CD4-positive, alpha-beta T cell (primary cell): ENCODE data around the gene MGAT5. TPM values are rescaled to one million over a fixed set of nuclear protein-coding genes. Genes with fewer than 3 reads are reported as not detected.

ENCODE experiments used
- ATAC-seq: fragments of 200-7000 bp; cut with Tn5 transposase; one replicate; pipeline ENCODE4 v1.10.0; 2022; ENCODE audit warnings: mild to moderate bottlenecking; ENCODE audit not compliant: poor library complexity
- CTCF ChIA-PET: fragments of 350-600 bp; sonication (Branson Sonifier 250); formaldehyde crosslinking; loops from one replicate; lab custom pipeline; 2021; ENCODE audit warnings: antibody characterized with exemption, inconsistent platforms; lab: Charles Lee
- POLR2A ChIA-PET: fragments of 350-600 bp; sonication (Branson Sonifier 250); formaldehyde crosslinking; loops from one replicate; lab custom pipeline; 2021; ENCODE audit warnings: antibody characterized with exemption, inconsistent platforms; lab: Charles Lee
- DNase-seq, 14 experiments: peaks; one replicate each; pipeline ENCODE4 v3.0.0-alpha.2; 2013 to 2020; ENCODE audit warnings: mixed read lengths in 2 of 14
- H3K27ac ChIP-seq, 2 donors: one replicate each; pipeline versions ENCODE4 v1.5.1 to v1.7.0; 2013; ENCODE audit warnings: low read length in 2 of 2, low read depth in 1 of 2, mild to moderate bottlenecking in 1 of 2
- H3K27me3 ChIP-seq, 2 experiments: 1 replicate in 1 of 2; 2 replicates in 1 of 2; pipeline versions ENCODE4 v1.6.1 to v1.7.0; 2013; ENCODE audit warnings: low read length in 2 of 2, control low read depth in 1 of 2, mild to moderate bottlenecking in 1 of 2, moderate library complexity in 1 of 2; ENCODE audit not compliant: insufficient read depth in 2 of 2, control insufficient read depth in 1 of 2
- H3K36me3 ChIP-seq: one replicate; pipeline ENCODE4 v1.6.1; 2013; ENCODE audit warnings: low read length, control low read depth; ENCODE audit not compliant: insufficient read depth
- H3K4me1 ChIP-seq: one replicate; pipeline ENCODE4 v1.6.1; 2013; ENCODE audit warnings: low read length, control low read depth; ENCODE audit not compliant: insufficient read depth
- H3K4me3 ChIP-seq: one replicate; pipeline ENCODE4 v1.5.1; 2013; ENCODE audit warnings: mild to moderate bottlenecking, low read length, moderate library complexity
- H3K9me3 ChIP-seq, 2 experiments: 1 replicate in 1 of 2; 2 replicates in 1 of 2; pipeline versions ENCODE4 v1.6.1 to v1.7.0; 2013; ENCODE audit warnings: low read length in 2 of 2, mild to moderate bottlenecking in 2 of 2, control low read depth in 1 of 2, moderate library complexity in 1 of 2; ENCODE audit not compliant: control insufficient read depth in 1 of 2, insufficient read depth in 1 of 2
- H3K27ac Mint-ChIP-seq: one replicate; pipeline ENCODE4 v1.8.0; 2020; ENCODE audit warnings: mixed read lengths
- H3K27me3 Mint-ChIP-seq: one replicate; pipeline ENCODE4 v1.8.0; 2021; ENCODE audit warnings: mixed read lengths
- H3K36me3 Mint-ChIP-seq: one replicate; pipeline ENCODE4 v1.8.0; 2021; ENCODE audit warnings: low read depth, mixed read lengths
- H3K4me1 Mint-ChIP-seq: one replicate; pipeline ENCODE4 v1.8.0; 2021; ENCODE audit warnings: low read depth, mixed read lengths
- H3K4me3 Mint-ChIP-seq: one replicate; pipeline ENCODE4 v1.8.0; 2020; ENCODE audit warnings: mild to moderate bottlenecking, mixed read lengths
- H3K9me3 Mint-ChIP-seq: one replicate; pipeline ENCODE4 v1.8.0; 2020; ENCODE audit warnings: mixed read lengths
- CTCF ChIP-seq: fragments of 200-600 bp; IDR thresholded peaks from one replicate; pipeline ENCODE4 v1.8.0; 2022; ENCODE audit warnings: antibody characterized with exemption, mild to moderate bottlenecking
- intact Hi-C, 2 experiments: fragments of 100-400 bp; cut with DNase I in 1 of 2; cut with micrococcal nuclease in 1 of 2; formaldehyde crosslinking; loops; one replicate each; pipeline versions ENCODE4 v1.15.1 to v1.9.0; 2023 to 2025; cut with DNase I, micrococcal nuclease
- total RNA-seq, 174 experiments: library from RNA in 2 of 174; stranded (reverse) in 2 of 174; gene quantifications; one replicate each; pipeline ENCODE4 v1.2.3 and lab custom pipeline; 2021 to 2026

Gene MGAT5
- total RNA-seq, 2 experiments from 2014 or later = 77.5 to 77.8 TPM

DNA sequence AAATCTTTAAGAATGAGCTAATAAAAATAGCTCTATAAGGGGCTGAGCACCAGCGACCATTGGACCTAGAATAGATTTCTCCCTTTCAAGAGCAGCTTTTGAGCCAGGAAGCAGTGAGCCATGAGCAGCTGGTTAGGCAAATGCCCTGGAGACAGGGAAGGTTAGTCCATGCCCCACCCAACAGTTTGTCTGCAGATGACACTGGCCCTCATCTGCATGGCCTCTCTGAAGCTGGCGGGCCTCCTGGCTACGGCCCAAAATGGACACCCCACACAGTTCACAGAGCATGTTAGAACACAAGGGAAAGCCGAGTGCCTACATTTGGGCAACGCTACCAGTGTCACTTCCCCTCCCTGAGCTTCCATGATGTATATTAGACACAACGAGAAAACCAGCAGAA, 201.1 kb downstream of the MGAT5 start:
- H3K27me3 ChIP-seq = no peaks in the 10 kb centered on the region
- no peaks in the 10 kb centered on the region for H3K9me3 ChIP-seq
- H3K4me3 ChIP-seq = no peak overlapping the region
- no peak for TF ChIP-seq CTCF
- CTCF ChIA-PET = no interaction called here
- intact Hi-C loops = loop anchor here (5.0 to 10.0 kb wide), 2 partner anchors 240 to 442 kb away; no protein-coding TSS in a partner anchor
- H3K27ac ChIP-seq = no peak overlapping the region
- ATAC-seq (no peak), DNase-seq (no peak)
- H3K4me3 Mint-ChIP-seq = no peak overlapping the region
- POLR2A ChIA-PET = interaction anchor here (0.7 kb wide), 1 partner anchor 48 kb away, joined by 3 read pairs; no protein-coding TSS in a partner anchor
- no peak overlapping the region for H3K27ac Mint-ChIP-seq
- peaks cover 24% of the 10 kb centered on the region for H3K36me3 ChIP-seq
- no peaks in the 10 kb centered on the region for H3K4me1 Mint-ChIP-seq
- no peaks in the 10 kb centered on the region for H3K27me3 Mint-ChIP-seq
- H3K36me3 Mint-ChIP-seq = peaks cover 18% of the 10 kb centered on the region
- no peaks in the 10 kb centered on the region for H3K9me3 Mint-ChIP-seq
- no peaks in the 10 kb centered on the region for H3K4me1 ChIP-seq

- intact Hi-C loops = loop anchor here in 1 of 2 experiments (10.0 kb wide), 1 partner anchor 239 kb away; no protein-coding TSS in a partner anchor
- H3K4me1 Mint-ChIP-seq = no peaks in the 10 kb centered on the region
- no peaks in the 10 kb centered on the region for H3K9me3 ChIP-seq
- peaks cover 24% of the 10 kb centered on the region for H3K36me3 ChIP-seq
- H3K4me3 ChIP-seq = no peak overlapping the region
- no peaks in the 10 kb centered on the region for H3K27me3 ChIP-seq
- no peak for DNase-seq
- no peak overlapping the region for H3K27ac ChIP-seq
- ChIA-PET POLR2A (no interaction called here), CTCF (no interaction called here)
- no peak overlapping the region for H3K27ac Mint-ChIP-seq
- H3K4me1 ChIP-seq = no peaks in the 10 kb centered on the region
- no peak overlapping the region for H3K4me3 Mint-ChIP-seq
- H3K36me3 Mint-ChIP-seq = peaks cover 13% of the 10 kb centered on the region
- ATAC-seq = no peak
- H3K9me3 Mint-ChIP-seq = no peaks in the 10 kb centered on the region
- no peak for TF ChIP-seq CTCF
- no peaks in the 10 kb centered on the region for H3K27me3 Mint-ChIP-seq
Measured at GRCh38 chr2:134455426-134455825, 201.6 kb downstream of the MGAT5 start.

DNA sequence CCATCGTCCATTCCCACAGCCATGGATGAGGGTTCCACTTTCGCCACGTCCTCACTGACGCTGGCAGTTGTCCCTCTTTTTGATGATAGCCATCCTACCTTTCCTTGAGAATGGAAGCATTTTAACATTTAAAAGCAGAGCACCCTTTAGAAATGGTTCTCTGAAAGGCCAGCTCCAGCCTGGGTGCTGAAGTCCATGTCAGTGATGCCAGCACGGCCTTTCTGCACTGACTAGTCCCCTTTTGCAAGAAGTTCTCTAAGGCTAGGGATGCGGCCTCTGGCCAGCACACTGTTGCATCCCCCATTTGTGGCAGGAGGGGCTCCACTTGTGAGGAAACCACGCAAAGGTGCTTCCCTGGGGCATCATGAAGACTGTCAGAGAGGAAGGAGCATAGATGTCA, 203.5 kb downstream of the MGAT5 start:
- Mint-ChIP-seq H3K27ac (no peak overlapping the region), H3K4me1 (no peaks in the 10 kb centered on the region), H3K27me3 (no peaks in the 10 kb centered on the region), H3K36me3 (peaks cover 3% of the 10 kb centered on the region), H3K4me3 (no peak overlapping the region), H3K9me3 (no peaks in the 10 kb centered on the region)
- ATAC-seq (no peak), DNase-seq (no peak)
- ChIA-PET CTCF (no interaction called here), POLR2A (no interaction called here)
- peaks cover 21% of the 10 kb centered on the region for H3K36me3 ChIP-seq
- H3K4me3 ChIP-seq = no peak overlapping the region
- H3K9me3 ChIP-seq = no peaks in the 10 kb centered on the region
- no peak overlapping the region for H3K27ac ChIP-seq
- no peak for TF ChIP-seq CTCF
- H3K27me3 ChIP-seq = no peaks in the 10 kb centered on the region
- H3K4me1 ChIP-seq = no peaks in the 10 kb centered on the region
- intact Hi-C loops = loop anchor here in 1 of 2 experiments (10.0 kb wide), 1 partner anchor 237 kb away; no protein-coding TSS in a partner anchor
